PC-9 (cell line): ENCODE data around the gene CSF3R.
"Not testable (repeated sequence)": the region's sequence is repeated elsewhere in the genome, so short reads cannot be mapped to it uniquely, and the experiment has no call there.

Experiments
- EZH2 ChIP-seq: fragments of 200-600 bp; sonication (generic); IDR thresholded peaks from 2 replicates; pipeline ENCODE4 v1.8.0; 2017; ENCODE audit warnings: antibody characterized with exemption, low read depth
- TF ChIP-seq, protein P1 (sequence below): fragments of 200-600 bp; sonication (generic); conservative IDR thresholded peaks from 2 replicates; pipeline ENCODE4 v1.6.1; 2017; ENCODE audit warnings: mixed run types, antibody characterized with exemption, mild to moderate bottlenecking, moderate library complexity

DNA sequence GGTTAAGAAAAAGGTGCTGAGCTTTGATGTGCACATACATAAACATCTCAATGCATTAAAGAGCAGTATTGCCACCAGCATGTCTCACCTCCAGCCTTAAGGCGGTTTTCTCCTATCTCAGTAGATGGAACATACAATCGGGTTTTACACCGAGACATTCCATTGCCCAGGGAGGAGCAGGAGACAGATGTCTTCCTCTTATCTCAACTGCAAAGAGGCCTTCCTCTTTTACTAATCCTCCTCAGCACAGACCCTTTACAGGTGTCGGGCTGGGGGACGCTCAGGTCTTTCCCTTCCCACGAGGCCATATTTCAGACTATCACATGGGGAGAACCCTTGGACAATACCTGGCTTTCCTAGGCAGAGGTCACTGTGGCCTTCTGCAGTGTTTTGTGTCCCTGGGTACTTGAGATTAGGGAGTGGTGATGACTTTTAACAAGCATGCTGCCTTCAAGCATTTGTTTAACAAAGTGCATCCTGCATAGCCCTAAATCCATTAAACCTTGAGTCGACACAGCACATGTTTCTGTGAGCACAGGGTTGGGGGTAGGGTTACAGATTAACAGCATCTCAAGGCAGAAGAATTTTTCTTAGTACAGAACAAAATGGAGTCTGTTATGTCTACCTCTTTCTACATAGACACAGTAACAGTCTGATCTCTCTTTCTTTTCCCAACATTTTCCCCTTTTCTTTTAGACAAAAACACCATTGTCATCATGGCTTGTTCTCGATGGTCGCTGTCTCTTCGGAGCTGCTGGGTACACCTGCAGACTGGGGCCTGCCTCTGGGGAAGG, 6.7 kb upstream of the CSF3R start:
- TF ChIP-seq, protein P1, sequence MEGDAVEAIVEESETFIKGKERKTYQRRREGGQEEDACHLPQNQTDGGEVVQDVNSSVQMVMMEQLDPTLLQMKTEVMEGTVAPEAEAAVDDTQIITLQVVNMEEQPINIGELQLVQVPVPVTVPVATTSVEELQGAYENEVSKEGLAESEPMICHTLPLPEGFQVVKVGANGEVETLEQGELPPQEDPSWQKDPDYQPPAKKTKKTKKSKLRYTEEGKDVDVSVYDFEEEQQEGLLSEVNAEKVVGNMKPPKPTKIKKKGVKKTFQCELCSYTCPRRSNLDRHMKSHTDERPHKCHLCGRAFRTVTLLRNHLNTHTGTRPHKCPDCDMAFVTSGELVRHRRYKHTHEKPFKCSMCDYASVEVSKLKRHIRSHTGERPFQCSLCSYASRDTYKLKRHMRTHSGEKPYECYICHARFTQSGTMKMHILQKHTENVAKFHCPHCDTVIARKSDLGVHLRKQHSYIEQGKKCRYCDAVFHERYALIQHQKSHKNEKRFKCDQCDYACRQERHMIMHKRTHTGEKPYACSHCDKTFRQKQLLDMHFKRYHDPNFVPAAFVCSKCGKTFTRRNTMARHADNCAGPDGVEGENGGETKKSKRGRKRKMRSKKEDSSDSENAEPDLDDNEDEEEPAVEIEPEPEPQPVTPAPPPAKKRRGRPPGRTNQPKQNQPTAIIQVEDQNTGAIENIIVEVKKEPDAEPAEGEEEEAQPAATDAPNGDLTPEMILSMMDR, result not testable (repeated sequence)
- not testable (repeated sequence) for TF ChIP-seq EZH2
